T-helper 1 cell (primary cell): ENCODE measurements around the gene LRRC30.
"Not testable (repeated sequence)": the region's sequence is repeated elsewhere in the genome, so short reads cannot be mapped to it uniquely, and the experiment has no call there.

ENCODE experiments used
- DNase-seq, 5 donors: peaks; one replicate each; pipeline ENCODE4 v3.0.0-alpha.2; 2012 to 2020
- total RNA-seq, 4 donors: gene quantifications; one replicate each; lab custom pipeline; 2026; lab: John Stamatoyannopoulos, UW

Gene LRRC30
- 0 reads per million in 4 donors for total RNA-seq

DNA sequence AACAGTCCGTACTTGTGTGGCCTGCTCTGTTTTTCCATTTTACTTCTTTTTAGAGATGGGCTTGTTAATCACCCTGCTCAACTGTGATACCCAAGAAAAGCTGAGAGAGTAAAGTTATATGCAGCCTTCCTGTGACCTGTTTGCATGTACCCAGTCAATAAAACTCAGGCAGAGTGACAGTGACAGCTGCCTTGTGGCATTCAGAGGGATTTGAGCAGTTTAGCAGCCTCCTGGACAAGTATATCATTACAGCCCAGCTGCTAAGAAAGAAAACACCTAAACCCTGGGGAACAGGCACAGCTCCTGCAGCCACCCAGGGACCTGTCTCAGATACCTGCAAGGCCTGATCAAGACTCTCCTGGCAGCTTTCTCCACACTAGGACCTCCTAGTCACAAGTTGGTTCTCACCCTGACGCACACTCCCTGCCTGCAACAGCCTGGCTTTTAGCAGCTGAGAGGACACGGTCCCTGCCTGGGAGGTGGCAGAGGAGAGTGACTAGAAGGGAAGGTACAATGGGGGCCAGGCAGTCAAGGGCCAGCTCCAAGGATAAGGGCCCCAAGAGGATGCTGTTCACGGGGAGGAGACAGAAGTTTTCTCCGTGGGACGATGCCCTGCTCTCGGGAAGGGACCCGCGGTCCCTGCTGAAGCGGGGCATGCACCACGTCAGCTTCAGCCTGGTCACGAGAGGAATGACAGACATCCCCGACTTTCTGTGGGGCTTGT is at the start of gene LRRC30:
LRRC30 (plus strand) TSS at position 464 of the 724 bp plus-strand sequence; CDS start at position 514, 50 bp downstream.
- DNase-seq = no peak

DNA sequence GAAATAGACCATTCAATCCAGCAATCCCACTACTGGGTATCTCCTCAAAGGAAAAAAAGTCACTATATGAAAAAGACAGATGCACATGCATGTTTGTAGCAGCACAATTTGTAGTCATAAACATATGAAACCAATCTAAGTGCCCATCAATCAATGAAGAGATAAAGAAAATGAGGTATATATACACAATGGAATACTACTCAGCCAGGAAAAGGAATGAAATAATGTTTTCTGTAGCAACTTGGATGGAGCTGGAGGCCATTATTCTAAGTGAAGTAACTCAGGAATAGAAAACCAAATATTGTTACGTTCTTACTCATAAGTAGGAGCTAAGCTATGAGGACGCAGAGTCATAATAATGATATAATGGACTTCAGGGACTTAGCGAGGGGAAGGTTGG is 45.2 kb upstream of the LRRC30 start:
- no peak for DNase-seq

GRCh38 chr18:7190547-7191156 is 40.2 kb upstream of the LRRC30 start:
- no peak for DNase-seq

DNA sequence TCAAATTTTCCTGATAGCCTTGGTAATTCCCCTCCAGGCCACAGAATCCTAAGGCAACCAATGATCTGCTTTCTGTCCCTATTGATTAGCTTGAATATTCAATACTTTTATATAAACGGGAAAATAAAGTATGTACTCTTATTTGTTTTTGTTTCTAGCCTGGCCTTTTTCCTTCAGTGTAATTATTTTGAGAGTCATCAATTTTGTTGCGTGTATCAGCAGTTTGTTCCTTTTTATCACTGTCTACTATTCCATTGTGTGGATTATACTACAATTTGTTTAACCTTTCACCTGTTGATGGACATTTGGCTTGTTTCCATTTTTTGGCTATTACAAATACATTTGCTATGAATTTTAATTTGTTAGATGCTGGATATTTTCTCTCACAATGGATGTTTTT is 39.2 kb upstream of the LRRC30 start:
- no peak for DNase-seq

DNA sequence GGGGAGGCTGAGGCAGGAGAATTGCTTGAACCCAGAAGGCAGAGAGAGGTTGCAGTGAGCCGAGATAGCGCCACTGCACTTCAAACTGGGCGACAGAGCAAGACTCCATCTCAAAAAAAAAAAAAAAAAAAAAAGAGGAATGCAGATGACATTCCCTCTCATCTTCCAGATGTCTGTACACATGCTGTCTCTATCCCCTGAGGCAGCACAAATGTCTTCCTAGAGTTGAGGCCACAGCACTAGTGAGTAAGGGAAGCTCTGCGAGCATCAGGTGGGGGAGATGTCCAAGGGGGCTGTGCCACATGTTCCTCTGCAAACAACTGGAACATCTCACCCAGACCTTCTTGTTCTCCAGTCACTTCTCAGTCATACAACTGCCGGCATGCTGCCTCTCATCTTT is 35.6 kb upstream of the LRRC30 start:
- DNase-seq = no peak

DNA sequence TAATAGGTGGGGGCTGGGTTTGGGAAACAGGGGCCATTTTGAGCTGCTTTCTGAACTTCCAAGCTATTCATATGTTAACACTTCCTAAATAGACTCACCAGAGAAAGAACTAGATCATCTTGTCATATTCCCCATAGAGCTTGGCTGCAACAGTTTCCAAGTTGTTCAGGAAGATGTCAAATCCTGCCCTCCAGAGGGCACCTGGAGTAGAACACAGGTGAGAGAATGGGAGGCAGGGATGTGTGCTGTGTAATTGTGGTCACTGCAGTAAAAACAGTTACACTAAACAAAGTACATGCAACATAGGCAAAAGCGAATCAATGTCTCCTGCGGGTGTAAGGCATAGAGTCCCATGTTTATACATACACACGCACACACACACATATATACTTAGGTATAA is 34.5 kb upstream of the LRRC30 start:
- no peak for DNase-seq

GRCh38 chr18:7197854-7198253 is 33.0 kb upstream of the LRRC30 start:
- no peak for DNase-seq

DNA sequence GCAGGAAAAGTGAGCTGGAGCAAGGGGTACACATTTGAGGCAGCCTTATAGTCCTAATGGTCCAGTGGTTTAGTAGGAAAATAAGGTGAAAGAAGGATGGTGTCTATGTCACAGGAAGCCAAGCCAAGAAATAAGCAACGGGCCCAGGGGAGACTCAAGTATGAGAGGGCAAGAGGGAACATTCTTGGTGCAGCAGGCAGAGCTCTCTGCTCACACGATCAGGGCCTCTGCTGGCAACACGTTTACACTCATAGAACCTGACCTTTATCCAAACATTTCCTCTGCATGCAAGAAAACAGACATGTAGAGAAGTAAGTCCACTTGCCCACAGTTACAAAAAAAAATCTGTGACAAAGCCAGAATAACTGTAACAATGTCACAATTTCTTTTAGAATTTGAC is 32.6 kb upstream of the LRRC30 start:
- DNase-seq = no peak

GRCh38 chr18:7201096-7201495 is 29.8 kb upstream of the LRRC30 start:
- DNase-seq = no peak

DNA sequence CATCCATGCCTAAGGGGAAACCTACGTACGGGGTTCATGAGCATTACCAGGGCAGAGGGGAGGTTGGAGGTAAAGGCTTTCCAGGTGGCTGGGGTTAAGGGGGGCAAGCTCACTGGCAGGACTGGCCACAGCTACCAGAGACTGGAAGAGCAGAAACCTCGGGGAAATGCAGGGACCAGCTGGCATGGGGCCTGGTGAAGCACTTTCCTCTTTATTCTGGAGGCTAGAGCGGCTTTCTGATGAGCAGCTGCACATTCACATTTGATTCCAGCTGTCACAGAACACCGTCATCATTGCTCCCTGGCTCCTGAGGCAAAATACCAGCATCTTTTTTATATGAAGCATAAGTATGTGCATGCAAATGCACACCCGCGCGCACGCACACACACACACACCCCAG is 28.7 kb upstream of the LRRC30 start:
- DNase-seq = no peak

GRCh38 chr18:7203601-7204000 is 27.3 kb upstream of the LRRC30 start:
- DNase-seq = not testable (repeated sequence)

DNA sequence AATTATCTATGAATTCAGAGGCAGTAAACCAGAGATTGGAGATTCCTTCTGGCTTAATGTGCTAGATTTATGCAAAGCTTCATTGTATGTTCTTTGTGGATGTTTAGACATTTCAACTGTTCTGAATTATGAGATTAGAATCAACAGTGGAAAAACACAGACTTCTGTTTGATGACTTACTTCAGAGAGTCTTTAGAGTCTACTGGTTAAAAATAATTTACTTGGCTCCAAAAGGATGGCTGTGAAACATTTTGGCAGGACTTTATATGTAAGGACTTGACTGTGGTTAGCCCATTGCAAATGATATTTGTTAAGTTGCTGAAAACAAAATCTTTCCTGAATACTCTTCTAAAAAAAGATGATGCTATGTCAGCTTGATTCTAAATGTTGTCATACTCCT is 25.5 kb upstream of the LRRC30 start:
- DNase-seq = no peak

DNA sequence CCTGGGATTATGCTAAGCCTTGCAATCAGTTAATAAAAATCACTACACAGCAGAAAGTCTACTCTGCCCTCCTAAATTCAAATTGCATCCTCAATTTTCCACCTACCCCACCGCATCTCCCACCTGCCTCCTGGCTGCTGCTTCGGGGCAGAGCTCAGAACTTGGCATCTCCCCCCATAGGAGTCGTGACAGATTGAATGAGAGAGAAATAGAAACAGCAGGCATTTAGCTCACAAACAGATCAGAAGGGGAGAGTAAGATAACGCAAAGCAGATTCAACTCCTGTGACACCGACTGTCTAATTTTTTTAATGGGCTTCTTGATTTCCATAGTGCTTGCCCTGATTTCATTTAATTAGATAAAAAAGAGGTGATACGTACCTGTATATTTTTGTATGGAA is 24.7 kb upstream of the LRRC30 start:
- no peak for DNase-seq

GRCh38 chr18:7207366-7207915 is 23.4 kb upstream of the LRRC30 start:
- no peak for DNase-seq

DNA sequence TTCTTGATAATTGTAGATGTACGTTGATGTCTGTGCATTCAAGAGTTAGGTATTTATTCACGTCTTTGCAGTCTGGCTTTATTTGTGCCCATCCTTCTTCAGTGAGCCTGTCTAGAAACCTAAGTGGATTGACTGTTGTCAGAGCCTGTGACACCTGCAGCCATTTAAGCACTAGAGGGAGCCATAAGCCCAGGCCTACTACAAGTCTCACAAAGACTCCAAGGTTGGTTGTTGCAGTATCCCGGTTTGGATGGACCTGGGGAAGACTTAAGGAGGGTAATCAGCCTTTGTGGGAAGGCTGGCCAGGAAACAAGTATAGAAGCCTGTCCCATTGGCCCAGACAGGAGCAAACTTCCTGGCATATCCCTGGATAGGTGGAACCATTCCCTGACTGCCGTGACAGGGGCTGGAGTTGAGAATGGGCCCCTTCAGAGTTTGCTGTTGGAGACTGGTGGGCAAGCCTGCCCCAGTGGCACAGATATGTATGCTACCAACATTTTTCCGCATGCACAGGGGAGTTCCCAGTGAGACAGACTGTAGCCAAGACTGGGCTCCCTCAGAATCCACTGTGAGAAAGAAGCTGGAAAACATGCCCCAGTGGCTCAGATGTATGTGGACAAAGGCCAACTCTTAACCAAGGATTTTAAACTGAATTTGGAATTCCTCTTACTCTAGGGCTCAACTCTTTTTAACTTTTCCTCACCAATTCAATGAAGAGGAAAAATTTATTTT is 9.3 kb upstream of the LRRC30 start:
- no peak for DNase-seq

DNA sequence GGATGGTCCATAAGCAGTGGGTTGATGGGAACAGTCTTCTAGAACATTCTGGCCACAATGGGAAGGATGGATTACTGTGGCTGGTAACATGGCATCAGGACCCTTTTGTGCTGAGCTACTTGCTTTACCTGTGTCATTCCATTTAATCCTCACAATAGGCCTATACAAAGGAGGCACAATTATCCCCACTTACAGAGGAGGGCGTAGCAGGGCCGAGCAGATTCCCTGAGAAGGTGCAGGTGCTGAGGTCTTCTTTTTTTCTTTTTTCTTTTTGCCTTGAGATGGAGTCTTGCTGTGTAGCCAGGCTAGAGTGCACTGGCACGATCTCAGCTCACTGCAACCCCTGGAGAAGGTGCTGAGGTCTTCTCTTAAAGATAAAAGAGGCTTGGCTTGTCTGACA is 6.7 kb upstream of the LRRC30 start:
- no peak for DNase-seq

GRCh38 chr18:7232218-7232617 is 1.3 kb downstream of the LRRC30 start:
- no peak for DNase-seq

DNA sequence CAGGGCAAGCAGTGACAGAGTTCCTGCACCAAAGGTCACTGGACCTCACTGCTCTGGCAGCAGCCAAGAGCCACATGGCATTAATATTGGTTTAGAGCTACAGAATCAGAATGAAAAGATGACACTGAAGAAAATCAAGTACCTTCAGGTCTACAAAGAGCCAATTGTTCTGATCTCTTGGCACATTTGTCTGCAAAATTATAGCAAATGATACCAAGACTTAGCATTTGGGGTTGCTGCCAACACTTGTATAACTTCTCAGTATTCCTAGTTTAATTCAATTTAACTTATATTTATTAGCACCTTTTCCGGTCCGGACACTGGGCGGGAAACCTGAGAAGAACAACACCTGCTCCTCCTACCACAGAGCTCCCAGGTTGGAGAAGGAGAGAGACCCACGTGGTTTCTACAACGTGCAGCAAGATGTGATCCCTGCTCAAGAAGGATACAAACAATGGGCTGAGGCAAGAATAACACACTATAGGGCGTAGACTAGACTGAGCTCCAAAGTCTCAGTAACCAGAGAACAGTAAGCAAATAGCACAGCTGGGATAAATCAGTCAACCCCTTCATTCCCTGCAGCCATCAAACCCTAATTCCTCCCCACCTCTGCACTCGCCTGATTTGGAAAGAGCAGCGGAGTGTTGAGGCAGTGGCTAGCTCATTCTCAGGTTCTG is 2.4 kb downstream of the LRRC30 start:
- DNase-seq = no peak

DNA sequence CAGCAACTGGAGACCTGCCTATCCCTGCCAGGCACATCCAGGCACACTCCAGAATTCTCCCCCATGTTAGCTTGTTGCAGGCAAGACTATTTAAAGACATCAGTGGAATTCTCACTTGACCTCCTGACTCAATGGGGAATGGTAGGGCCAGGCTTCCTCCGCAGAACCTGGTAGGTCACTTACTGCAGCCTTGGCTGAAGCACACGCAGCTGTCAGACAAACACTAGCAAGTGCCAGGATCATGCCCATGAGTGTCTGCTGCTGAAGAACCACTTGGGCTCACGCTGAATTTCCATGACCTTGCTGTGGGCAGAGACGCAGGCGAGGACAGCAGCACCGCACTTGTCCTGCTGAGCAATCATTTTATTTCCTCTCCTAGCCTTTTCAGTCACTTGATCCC is 3.2 kb downstream of the LRRC30 start:
- DNase-seq = no peak

- no peak for DNase-seq
Observed at GRCh38 chr18:7234956-7235355, 4.1 kb downstream of the LRRC30 start.

DNA sequence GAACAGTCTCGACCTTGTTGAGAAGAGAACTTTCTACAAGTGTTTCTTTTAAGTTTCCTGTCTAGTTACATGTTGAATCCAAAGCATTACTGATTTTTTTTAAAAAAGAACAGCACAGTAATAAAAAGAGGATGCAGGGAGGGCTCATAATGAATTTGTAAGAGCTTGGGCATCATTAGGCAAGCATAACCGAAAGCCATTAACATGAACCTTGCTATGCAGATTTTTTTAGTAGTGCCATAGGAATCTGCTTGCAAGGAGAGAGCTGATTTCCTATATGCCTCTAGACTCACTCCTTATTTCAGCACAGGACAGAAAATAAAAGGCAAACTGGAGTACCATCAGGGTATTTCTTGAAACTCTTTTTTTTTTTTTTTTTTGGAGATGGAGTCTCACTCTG is 5.2 kb downstream of the LRRC30 start:
- no peak for DNase-seq

DNA sequence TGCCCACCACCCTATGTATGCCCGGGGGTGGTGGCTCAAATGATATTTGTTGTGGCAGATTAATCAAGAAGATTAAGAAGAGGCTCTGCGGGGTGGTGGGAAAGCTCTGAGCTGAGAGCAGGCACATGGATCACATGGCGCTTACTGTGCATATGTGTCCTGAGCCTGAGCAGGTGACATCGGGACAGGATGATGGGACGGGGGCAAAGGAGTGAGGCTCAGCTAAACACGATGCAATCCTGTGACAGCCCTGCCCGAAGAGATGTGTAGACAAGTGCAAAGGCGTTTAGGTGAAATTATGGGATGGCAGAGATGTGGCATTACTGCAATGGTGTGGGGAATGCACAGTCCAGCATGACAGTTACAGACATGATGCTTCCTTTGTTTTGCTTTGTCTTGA is 6.0 kb downstream of the LRRC30 start:
- DNase-seq = no peak

- no peak for DNase-seq
Observed at GRCh38 chr18:7237673-7238272, 6.9 kb downstream of the LRRC30 start.
